HepG2 (cell line): ENCODE measurements around the gene KIAA0930. TPM values are rescaled to one million over a fixed set of nuclear protein-coding genes. Genes with fewer than 3 reads are reported as not detected.
A peak's percentile ranks its signal among the peaks of the same experiment; 100 is the strongest.

Experiments
- ARHGAP35 ChIP-seq: sonication (generic); formaldehyde crosslinking; IDR thresholded peaks from 2 replicates; pipeline ENCODE4 v1.9.0; 2022; ENCODE audit warnings: mild to moderate bottlenecking, inconsistent platforms, moderate library complexity, missing genetic modification reagents, borderline replicate concordance
- ARNTL ChIP-seq: sonication (generic); formaldehyde crosslinking; IDR thresholded peaks from 2 replicates; pipeline ENCODE4 v1.4.0; 2020; ENCODE audit warnings: mild to moderate bottlenecking, missing genetic modification reagents
- FLYWCH1 ChIP-seq: sonication (generic); formaldehyde crosslinking; IDR thresholded peaks from 2 replicates; pipeline ENCODE4 v1.8.1; 2023; ENCODE audit warnings: mild to moderate bottlenecking, missing genetic modification reagents
- HNRNPL ChIP-seq: fragments of 200-400 bp; formaldehyde crosslinking; IDR thresholded peaks from 2 replicates; pipeline ENCODE4 v1.6.1; 2017; ENCODE audit warnings: mild to moderate bottlenecking, low read depth, low read length
- IRF2 ChIP-seq: IDR thresholded peaks from 2 replicates; pipeline ENCODE4 v1.6.1; 2018; ENCODE audit warnings: missing genetic modification reagents, missing compliant biosample characterization
- KDM6A ChIP-seq: IDR thresholded peaks from 2 replicates; pipeline ENCODE4 v1.6.1; 2016; ENCODE audit warnings: low read depth
- MXI1 ChIP-seq: IDR thresholded peaks from 3 replicates; pipeline ENCODE4 v1.6.1; 2012; ENCODE audit warnings: low read depth, low read length, inconsistent platforms, borderline replicate concordance
- NCOA2 ChIP-seq: sonication (generic); formaldehyde crosslinking; IDR thresholded peaks from 2 replicates; pipeline ENCODE4 v1.8.0; 2022; ENCODE audit warnings: inconsistent platforms
- NKX3-1 ChIP-seq: sonication (generic); formaldehyde crosslinking; IDR thresholded peaks from 2 replicates; pipeline ENCODE4 v1.5.0; 2020; ENCODE audit warnings: missing genetic modification reagents
- PHF8 ChIP-seq: sonication (generic); formaldehyde crosslinking; IDR thresholded peaks from 2 replicates; pipeline ENCODE4 v1.5.0; 2020; ENCODE audit warnings: missing genetic modification reagents
- RFX1 ChIP-seq: fragments of 450-650 bp; IDR thresholded peaks from 2 replicates; pipeline ENCODE4 v1.6.1; 2017
- SAFB2 ChIP-seq: sonication (generic); formaldehyde crosslinking; IDR thresholded peaks from 2 replicates; pipeline ENCODE4 v1.5.1; 2020; ENCODE audit warnings: missing genetic modification reagents, low read depth, mild to moderate bottlenecking, borderline replicate concordance
- TGIF2 ChIP-seq: IDR thresholded peaks from 2 replicates; pipeline ENCODE4 v1.6.1; 2016; ENCODE audit warnings: control low read depth, missing compliant biosample characterization
- ZBTB42 ChIP-seq: sonication (generic); formaldehyde crosslinking; IDR thresholded peaks from 2 replicates; pipeline ENCODE4 v1.5.0; 2020; ENCODE audit warnings: mild to moderate bottlenecking, missing genetic modification reagents
- ZFX ChIP-seq: sonication (generic); formaldehyde crosslinking; IDR thresholded peaks from 2 replicates; pipeline ENCODE4 v1.4.0; 2020; ENCODE audit warnings: mild to moderate bottlenecking, low read depth, missing genetic modification reagents, moderate library complexity
- ZFY ChIP-seq: sonication (generic); formaldehyde crosslinking; IDR thresholded peaks from 2 replicates; pipeline ENCODE4 v1.4.0; 2020; ENCODE audit warnings: missing genetic modification reagents
- ZMYM3 ChIP-seq: sonication (generic); formaldehyde crosslinking; IDR thresholded peaks from 2 replicates; pipeline ENCODE4 v1.5.1; 2020; ENCODE audit warnings: mild to moderate bottlenecking, missing genetic modification reagents
- ZNF33A ChIP-seq: sonication (generic); formaldehyde crosslinking; IDR thresholded peaks from 2 replicates; pipeline ENCODE4 v1.5.1; 2020; ENCODE audit warnings: missing genetic modification reagents, mild to moderate bottlenecking, moderate library complexity, borderline replicate concordance
- ZNF589 ChIP-seq: sonication (generic); formaldehyde crosslinking; conservative IDR thresholded peaks from 2 replicates; pipeline ENCODE4 v1.8.0; 2022; ENCODE audit warnings: mild to moderate bottlenecking, moderate library complexity, missing genetic modification reagents
- ZNF672 ChIP-seq: sonication (generic); formaldehyde crosslinking; IDR thresholded peaks from 2 replicates; pipeline ENCODE4 v1.8.1; 2022; ENCODE audit warnings: missing genetic modification reagents
- ZNF781 ChIP-seq: sonication (generic); formaldehyde crosslinking; IDR thresholded peaks from 2 replicates; pipeline ENCODE4 v1.5.1; 2020; ENCODE audit warnings: borderline replicate concordance, mild to moderate bottlenecking, missing genetic modification reagents; ENCODE audit errors: not compliant biosample characterization
- polyA plus RNA-seq, 8 experiments: library from polyadenylated mRNA; depleted of rRNA in 3 of 8; stranded (reverse) in 7 of 8; unstranded in 1 of 8; fragments of >200 nt; fragmentation: Illumina TruSeq in 4 of 8; extraction: Trizol in 4 of 8; gene quantifications; 2 replicates each; pipeline versions ENCODE4 v1.2.1 to v1.2.3, GENCODE V29; 2011 to 2016; ENCODE audit warnings: low read depth in 4 of 8, missing spikeins in 1 of 8, mixed read lengths in 1 of 8; ENCODE audit not compliant: insufficient read depth in 1 of 8
- total RNA-seq, 5 experiments: library from RNA; depleted of rRNA; stranded (reverse); fragments of >200 nt; fragmentation: Illumina TruSeq; extraction: Trizol; gene quantifications; 2 replicates each; pipeline ENCODE4 v1.2.3, GENCODE V29; 2016; ENCODE audit warnings: low read depth in 1 of 5
- TF ChIP-seq, protein P1 (sequence below): sonication (generic); formaldehyde crosslinking; IDR thresholded peaks from 2 replicates; pipeline ENCODE4 v1.5.0; 2020; ENCODE audit warnings: mild to moderate bottlenecking, missing genetic modification reagents
- TF ChIP-seq, protein P2 (sequence below): fragments of 450-650 bp; IDR thresholded peaks from 2 replicates; pipeline ENCODE4 v1.6.1; 2016
- TF ChIP-seq, protein P3 (sequence below): sonication (generic); formaldehyde crosslinking; IDR thresholded peaks from 2 replicates; pipeline ENCODE4 v1.8.1; 2023; ENCODE audit warnings: mild to moderate bottlenecking, missing genetic modification reagents
- TF ChIP-seq, protein P4 (sequence below): IDR thresholded peaks from 2 replicates; pipeline ENCODE4 v1.6.1; 2012; ENCODE audit warnings: inconsistent platforms

The KIAA0930 gene
- total and polyA plus RNA-seq, 2 of the 13 experiments (the other 11 are each of a cell fraction or from before 2014, with no cell fraction given) = 27.0 to 38.2 TPM

DNA sequence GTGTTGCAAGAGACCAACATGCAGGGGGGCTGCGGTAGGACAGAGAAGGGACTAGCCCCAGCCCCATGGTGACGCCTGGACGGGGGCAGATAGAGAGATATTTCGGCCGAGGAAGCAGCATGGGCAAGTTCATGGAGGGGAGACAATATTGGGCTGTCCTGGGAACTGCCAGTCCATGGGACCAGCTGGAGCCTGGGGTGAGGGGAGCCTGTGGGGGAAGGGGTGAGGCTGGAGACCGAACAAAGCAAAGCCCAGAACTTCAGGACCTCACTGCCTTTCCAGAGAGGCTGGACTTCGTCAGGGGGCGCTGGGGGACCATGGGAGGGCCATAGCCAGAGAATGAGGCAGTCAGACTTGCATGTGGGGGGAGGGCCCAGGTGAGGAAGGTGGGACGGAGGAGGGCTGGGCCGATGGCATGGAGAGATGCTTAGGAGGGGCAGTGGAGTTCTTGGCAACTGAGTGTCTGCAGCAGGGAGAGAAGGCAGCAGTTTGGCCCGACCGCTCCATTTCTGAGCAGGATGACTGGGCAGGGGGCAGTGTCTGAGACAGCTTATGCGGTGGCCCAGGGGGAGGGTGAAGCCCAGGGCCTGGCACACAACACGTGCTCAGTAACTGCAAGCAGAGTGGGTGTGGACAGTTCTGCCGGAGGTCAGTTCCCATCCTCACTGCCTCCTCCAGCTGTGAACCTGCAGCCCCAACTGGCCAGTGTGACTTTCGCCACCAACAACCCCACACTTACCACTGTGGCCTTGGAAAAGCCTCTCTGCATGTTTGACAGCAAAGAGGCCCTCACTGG, 44.8 kb upstream of the KIAA0930 start (continued):
- TF ChIP-seq KDM6A (CRISPR knock-in tag) (no peak), ARHGAP35 (no peak), ZFX (CRISPR knock-in tag) (peak; percentile 67), HNRNPL (peak; percentile 78), ZNF589 (CRISPR knock-in tag) (no peak), RFX1 (no peak), PHF8 (CRISPR knock-in tag) (peak; percentile 18; the same call in 1 of the 2 replicates), ZNF672 (CRISPR knock-in tag) (no peak), SAFB2 (CRISPR knock-in tag) (0 out of 2 replicates have a peak, but pooled peaks have one; percentile 53), ZFY (CRISPR knock-in tag) (peak; percentile 52; the same call in 1 of the 2 replicates), NCOA2 (CRISPR knock-in tag) (0 out of 2 replicates have a peak, but pooled peaks have one; percentile 38), IRF2 (0 out of 2 replicates have a peak, but pooled peaks have one; percentile 11), TGIF2 (CRISPR knock-in tag) (no peak; the same call in 1 of the 2 replicates), ZBTB42 (CRISPR knock-in tag) (peak; percentile 76), FLYWCH1 (CRISPR knock-in tag) (0 out of 2 replicates have a peak, but pooled peaks have one; percentile 4), ARNTL (CRISPR knock-in tag) (peak; percentile 15; the same call in 1 of the 2 replicates), ZNF781 (CRISPR knock-in tag) (no peak), ZMYM3 (peak; percentile 56), MXI1 (peak; percentile 41; the same call in 1 of the 3 replicates), ZNF33A (no peak), NKX3-1 (CRISPR knock-in tag) (no peak)
- TF ChIP-seq, protein P1, sequence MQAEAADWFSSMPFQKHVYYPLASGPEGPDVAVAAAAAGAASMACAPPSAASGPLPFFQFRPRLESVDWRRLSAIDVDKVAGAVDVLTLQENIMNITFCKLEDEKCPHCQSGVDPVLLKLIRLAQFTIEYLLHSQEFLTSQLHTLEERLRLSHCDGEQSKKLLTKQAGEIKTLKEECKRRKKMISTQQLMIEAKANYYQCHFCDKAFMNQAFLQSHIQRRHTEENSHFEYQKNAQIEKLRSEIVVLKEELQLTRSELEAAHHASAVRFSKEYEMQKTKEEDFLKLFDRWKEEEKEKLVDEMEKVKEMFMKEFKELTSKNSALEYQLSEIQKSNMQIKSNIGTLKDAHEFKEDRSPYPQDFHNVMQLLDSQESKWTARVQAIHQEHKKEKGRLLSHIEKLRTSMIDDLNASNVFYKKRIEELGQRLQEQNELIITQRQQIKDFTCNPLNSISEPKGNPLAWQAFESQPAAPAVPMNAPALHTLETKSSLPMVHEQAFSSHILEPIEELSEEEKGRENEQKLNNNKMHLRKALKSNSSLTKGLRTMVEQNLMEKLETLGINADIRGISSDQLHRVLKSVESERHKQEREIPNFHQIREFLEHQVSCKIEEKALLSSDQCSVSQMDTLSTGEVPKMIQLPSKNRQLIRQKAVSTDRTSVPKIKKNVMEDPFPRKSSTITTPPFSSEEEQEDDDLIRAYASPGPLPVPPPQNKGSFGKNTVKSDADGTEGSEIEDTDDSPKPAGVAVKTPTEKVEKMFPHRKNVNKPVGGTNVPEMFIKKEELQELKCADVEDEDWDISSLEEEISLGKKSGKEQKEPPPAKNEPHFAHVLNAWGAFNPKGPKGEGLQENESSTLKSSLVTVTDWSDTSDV = no peak
- TF ChIP-seq, protein P2, sequence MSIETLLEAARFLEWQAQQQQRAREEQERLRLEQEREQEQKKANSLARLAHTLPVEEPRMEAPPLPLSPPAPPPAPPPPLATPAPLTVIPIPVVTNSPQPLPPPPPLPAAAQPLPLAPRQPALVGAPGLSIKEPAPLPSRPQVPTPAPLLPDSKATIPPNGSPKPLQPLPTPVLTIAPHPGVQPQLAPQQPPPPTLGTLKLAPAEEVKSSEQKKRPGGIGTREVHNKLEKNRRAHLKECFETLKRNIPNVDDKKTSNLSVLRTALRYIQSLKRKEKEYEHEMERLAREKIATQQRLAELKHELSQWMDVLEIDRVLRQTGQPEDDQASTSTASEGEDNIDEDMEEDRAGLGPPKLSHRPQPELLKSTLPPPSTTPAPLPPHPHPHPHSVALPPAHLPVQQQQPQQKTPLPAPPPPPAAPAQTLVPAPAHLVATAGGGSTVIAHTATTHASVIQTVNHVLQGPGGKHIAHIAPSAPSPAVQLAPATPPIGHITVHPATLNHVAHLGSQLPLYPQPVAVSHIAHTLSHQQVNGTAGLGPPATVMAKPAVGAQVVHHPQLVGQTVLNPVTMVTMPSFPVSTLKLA = peak; percentile 54
- TF ChIP-seq, protein P3, sequence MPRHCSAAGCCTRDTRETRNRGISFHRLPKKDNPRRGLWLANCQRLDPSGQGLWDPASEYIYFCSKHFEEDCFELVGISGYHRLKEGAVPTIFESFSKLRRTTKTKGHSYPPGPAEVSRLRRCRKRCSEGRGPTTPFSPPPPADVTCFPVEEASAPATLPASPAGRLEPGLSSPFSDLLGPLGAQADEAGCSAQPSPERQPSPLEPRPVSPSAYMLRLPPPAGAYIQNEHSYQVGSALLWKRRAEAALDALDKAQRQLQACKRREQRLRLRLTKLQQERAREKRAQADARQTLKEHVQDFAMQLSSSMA (CRISPR knock-in tag) = peak; percentile 54; the same call in 1 of the 2 replicates
- TF ChIP-seq, protein P4, sequence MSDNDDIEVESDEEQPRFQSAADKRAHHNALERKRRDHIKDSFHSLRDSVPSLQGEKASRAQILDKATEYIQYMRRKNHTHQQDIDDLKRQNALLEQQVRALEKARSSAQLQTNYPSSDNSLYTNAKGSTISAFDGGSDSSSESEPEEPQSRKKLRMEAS = peak; percentile 85
